Tibial nerve (tissue), 4 donors: Measurements from ENCODE around the gene SP1.

Experiments
- CTCF ChIP-seq, 5 experiments: fragments of 200-600 bp in 3 of 5; fragments of 450-650 bp in 2 of 5; sonication (generic) in 3 of 5; IDR thresholded peaks; one replicate each; pipeline ENCODE4 v1.5.1; 2016 to 2019; ENCODE audit warnings: antibody characterized with exemption in 5 of 5, mild to moderate bottlenecking in 3 of 5, moderate library complexity in 2 of 5
- EP300 ChIP-seq, 2 donors: sonication (generic); formaldehyde crosslinking; IDR thresholded peaks; one replicate each; pipeline ENCODE4 v1.6.1; 2017; ENCODE audit warnings: antibody characterized with exemption in 2 of 2, mild to moderate bottlenecking in 1 of 2
- POLR2A ChIP-seq, 2 donors: fragments of 450-650 bp; IDR thresholded peaks; one replicate each; pipeline ENCODE4 v1.6.1; 2017; ENCODE audit warnings: antibody characterized with exemption in 2 of 2, mild to moderate bottlenecking in 2 of 2, moderate library complexity in 2 of 2

GRCh38 chr12:53345486-53346188 lies 34.3 kb upstream of the SP1 start:
- peak in 1 of 5 experiments; percentile 8 for TF ChIP-seq CTCF (IDR thresholded peaks at IDR 0.05)
- TF ChIP-seq POLR2A (IDR thresholded peaks at IDR 0.05): no peak
- TF ChIP-seq EP300 (IDR thresholded peaks at IDR 0.05): no peak
